ENCODE data around the gene AKR1B15. TPM values are rescaled to one million over a fixed set of nuclear protein-coding genes. Genes with fewer than 3 reads are reported as not detected.
"Not testable (repeated sequence)": the region's sequence is repeated elsewhere in the genome, so short reads cannot be mapped to it uniquely, and the experiment has no call there.

AKR1B15 gene
- total RNA-seq, 1 experiment from 2014 or later, result 1.6 TPM

DNA sequence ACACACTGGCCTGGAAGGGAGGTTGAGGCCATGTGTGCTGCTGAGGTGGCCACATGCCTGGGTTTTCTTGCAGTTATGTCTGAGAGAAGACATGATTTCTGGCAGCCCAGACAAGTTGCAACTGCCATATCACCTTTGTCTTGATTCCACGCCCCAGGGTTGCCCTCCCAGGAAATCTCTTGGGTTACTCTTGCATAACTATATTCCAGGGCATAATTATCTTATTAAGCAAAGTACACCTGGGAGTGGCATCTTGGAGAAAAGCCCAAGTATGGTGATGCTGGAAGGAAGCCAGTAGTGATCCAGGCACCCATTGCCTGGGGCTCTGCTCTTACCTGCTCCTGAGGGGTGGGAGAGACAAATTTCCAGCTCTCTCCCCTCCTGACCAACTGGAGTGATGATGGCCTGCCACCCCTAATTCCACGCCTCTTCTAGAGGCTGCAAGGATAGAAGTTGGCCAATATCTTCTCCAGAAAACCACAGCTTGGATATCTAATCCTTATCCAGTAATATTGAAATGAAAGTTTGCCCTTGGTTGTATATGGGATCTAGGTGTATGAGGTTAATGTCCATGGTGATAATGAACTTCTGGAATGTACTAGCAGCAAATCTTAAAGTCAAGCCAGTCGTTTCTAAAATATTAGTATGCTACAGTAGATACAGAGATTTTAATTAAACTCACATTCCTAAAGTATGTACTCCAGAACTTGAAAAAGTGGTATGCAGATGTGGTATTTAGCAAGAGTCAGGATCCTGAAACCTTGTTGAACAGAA is 16.5 kb upstream of the AKR1B15 start:
- DNase-seq (ENCODE audit: low read depth), result peak; percentile 33

DNA sequence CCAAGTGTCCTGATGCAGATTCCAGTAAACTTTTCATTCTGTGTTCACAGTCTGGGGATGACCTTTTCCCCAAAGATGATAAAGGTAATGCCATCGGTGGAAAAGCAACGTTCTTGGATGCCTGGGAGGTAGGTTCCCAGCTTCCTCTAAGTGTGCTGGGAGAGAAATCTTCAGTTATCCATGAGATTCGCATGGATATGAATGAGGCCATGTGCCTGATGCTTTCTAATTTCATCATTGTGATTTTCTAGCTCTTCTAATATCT is 16.0 kb upstream of the AKR1B15 start:
- no peak for DNase-seq (ENCODE audit: low read depth)

DNA sequence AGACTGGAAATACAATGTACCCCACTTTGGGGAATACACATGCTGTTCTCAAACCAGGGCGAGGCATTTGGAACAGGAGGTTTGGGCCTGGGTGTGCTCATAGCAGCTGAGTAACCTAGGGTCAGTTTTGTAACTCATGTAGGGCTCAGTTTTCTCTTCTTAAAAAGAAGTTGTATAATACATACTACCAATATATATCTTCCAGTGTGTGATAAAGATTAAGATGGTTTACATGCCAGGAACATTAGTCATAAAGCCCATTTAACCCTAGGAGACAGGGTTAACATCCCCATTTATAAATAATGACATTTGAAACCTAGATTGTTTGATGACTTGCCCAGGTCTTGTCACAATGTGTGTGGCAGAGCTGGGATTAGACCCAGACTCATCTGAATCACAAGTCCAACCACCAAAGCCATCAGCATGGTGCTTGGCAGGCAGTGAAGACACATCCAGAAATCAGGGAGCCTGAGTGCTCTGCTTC is 15.6 kb upstream of the AKR1B15 start:
- peak; percentile 88 for DNase-seq (ENCODE audit: low read depth)

DNA sequence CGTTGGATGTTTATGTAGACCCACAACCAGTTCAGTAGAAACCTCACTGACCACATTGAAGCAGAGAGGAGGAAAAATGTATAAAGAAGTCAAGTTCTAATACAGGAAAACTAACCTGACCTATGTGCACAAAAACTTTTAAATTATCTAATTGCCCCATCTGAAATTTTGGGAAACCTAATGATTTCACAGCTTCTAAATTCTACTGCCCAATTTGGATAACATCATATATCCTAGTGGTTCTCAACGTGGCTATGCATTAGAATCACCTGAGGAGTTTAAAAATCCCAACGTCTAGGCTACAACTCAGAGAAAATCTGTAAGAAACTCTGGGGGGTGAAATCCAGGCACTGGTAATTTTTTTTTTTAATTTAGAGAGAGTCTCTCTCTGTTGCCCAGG is 14.3 kb upstream of the AKR1B15 start:
- DNase-seq (ENCODE audit: low read depth), result no peak

DNA sequence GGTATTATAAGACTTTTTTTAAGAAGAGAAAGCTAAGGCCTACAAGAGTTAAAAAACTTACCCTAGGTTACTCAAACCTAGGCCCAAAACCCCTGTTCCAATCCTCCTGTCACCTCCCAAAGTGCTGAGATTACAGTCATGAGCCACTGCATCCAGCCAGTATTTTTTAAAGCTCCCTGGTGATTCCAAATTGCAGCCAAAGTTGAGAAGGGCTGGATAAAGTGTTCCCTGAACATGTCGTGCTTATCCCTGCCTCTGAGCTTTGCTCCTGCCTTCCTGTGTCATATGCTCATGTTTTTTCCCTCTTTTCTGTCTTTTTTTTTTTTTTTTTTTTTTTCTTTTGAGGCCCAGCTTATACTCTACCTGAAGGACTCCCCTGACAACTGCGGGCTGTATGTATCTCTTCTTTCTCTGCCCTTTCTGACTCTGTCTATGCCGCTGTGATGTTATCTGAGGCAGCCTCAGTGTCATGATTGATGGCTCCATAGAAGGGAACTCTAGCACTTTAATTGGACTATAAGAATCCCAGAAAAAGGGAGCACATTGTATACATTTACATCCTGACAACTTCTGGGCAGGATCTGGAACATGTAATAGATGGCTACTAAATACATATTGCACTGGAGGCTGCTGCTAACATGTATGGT is 13.5 kb upstream of the AKR1B15 start:
- DNase-seq (ENCODE audit: low read depth), result no peak

DNA sequence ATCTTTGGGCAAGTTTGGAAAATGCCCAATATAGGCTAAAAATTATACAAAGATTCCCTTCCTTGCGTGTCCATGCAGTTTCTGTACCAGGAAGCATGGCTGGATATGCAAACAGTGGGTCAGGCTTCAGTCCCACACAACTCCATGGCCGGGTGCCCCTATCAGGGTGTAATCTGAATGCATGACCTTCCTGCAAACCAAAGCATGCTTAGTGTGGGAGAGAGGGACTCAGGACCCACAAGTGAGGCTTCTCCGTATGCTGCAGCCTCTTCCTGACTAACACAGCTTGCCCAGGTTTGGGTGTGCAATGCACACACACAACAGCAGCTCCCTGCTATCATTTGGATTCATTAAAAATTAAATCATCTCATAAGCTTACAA is 13.0 kb upstream of the AKR1B15 start:
- no peak for DNase-seq (ENCODE audit: low read depth)

DNA sequence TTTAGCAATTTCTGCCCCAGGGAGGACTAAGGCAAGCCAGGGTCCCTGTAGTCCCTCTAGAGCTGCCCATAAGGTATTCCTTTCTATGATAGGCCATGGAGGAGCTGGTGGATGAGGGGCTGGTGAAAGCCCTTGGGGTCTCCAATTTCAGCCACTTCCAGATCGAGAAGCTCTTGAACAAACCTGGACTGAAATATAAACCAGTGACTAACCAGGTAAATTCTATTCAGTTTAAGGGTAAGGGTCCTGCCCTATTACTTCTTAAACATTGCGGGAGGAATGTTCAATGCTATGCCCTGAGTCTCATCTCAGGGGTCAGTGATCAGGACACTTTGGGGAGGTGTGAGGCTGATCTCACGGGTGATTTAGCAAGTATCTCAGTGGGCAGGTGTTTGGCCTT is 12.4 kb upstream of the AKR1B15 start:
- DNase-seq (ENCODE audit: low read depth), result not testable (repeated sequence)

DNA sequence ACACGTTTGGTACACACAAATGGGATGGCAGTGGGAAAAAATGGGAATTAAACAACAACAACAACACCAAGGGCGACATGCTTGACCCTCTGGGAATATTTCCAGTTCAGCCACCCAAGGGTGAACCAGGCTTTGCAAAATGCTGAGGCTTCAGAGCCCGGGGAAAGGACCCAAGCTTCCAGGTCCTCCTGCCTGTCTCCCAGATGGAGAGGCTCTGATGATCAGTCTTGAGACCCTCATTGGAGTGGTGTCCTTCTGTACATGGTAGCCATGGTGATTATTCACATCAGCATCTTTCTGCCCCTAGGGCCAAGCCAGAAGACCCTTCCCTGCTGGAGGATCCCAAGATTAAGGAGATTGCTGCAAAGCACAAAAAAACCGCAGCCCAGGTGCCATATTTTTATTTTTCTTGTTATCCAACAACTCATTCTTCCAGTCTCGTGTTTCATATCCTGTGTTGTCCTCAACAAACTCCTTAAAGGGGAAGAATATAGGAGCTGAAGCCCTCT is 11.6 kb upstream of the AKR1B15 start:
- not testable (repeated sequence) for DNase-seq (ENCODE audit: low read depth)

DNA sequence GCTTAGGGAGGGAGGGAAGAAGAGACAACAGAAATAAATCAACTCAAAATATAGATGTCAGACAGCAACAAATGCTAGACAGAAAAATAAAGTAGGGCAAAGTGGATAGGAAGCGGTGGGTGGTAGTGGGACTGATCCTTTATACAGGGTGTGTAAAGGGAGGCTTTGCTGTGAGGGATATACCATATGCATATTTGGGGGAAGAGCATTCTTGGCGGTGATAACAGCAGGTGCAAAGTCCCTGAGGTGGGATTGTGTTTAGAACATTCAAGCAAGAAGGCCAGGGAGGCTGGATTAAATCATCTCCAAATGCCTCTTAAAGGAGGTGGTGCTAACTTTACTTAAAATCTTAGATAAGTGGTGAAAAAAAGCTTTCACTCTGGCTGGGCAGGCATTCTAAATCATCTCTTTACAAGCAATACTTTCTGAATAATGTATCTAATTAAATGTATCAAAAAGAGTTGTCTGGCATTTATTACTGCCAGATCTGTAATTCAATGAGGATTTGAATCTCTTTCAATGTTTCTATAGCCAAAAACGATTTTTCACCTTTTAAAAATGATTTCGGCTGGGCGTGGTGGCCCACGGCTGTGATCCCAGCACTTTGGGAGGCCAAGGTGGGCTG is 9.4 kb upstream of the AKR1B15 start:
- no peak for DNase-seq (ENCODE audit: low read depth)

DNA sequence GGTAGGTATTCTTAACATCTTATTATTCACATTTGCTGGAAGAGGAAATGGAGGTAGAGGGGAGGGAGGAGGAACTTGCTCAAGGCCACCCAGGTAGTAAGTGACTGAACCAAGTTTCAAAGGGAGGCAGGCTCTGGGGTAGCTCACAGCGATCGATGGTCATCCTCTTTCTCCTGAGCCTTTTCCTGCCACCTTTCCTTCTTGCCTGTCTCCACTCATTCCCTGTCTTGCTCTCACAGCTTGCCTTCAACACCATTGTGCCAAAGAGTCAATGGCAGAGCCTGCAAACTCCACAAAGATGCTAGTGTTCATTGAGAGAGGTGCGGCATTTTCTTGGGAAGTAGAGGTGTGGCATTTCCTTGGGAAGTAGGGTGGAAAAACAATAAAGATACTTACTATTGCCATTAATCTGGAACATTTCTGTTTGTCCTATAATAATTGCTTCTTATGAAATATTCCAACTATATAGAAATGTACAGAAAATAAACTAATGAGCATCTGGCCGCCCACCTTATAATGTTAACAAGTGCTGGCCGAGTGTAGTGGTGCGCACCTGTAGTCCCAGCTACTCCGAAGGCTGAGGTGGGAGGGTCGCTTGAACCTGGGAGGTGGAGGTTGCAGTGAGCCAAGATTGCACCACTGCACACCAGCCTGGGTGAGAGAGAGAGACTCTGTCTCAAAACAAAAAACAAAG is 7.3 kb upstream of the AKR1B15 start:
- not testable (repeated sequence) for DNase-seq (ENCODE audit: low read depth)

DNA sequence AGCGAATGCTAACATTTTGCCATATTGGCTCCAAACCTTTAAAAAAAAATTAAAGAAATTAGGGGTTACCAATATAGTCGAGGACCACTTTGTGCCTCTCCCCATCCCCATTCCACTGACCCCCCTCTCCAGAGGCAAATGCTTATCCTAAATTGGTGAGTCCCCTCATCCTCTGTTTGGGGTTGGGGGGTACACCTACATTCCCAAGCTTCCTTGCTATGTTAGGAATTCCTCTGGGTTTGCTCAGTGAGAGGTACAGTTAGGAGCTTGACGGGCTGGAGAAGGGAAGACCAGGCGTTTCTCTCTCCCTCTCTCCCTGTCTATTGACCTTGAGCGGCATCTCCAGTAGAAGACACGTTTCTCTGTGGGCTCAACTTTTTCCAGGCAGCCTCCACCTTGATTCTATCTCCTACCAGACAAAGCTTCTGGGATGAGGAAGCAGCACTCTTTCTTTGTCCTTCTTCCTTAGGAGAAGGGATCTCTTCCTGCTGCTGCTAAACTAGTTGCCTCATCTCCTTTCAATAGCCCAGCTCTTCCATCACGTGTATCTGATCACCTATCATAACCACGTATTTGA is 6.6 kb upstream of the AKR1B15 start:
- no peak for DNase-seq (ENCODE audit: low read depth)

DNA sequence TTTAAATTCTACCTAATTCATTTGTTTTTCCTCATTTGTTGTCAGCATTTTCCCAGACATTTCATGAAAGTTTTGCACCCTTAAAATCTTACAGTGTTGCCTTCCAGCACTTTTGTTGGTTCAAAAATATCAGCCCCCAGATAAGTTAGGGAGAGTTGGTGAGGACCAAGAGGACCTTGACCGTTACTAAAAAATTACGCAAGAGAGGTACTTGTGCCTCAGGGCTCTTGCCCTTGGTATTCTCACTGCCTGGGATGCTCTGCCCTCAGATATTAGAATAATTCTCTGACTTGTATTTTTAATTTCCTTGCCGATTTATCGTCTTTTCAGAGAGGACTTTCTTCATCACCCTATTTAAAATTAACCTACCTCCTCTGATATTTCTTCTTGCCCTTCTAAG is 3.5 kb upstream of the AKR1B15 start:
- DNase-seq (ENCODE audit: low read depth), result no peak

DNA sequence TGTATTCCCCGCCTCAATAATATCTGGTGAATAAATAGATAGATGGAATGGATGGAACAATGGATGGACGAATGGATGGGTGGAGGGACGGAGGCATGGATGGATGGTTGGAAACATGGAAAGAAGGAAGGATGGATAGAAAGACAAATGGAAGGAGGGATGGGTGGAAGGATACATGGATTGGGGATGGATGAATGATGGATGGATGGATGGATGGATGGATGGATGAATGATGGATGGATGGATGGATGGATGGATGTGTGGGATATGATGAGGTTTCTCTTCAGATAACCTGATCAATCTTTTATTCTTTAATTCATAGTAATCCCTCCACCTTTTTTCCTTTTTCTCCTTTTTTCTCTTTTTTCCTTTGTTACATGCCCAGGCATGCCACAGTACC is 3.0 kb upstream of the AKR1B15 start:
- DNase-seq (ENCODE audit: low read depth), result no peak

DNA sequence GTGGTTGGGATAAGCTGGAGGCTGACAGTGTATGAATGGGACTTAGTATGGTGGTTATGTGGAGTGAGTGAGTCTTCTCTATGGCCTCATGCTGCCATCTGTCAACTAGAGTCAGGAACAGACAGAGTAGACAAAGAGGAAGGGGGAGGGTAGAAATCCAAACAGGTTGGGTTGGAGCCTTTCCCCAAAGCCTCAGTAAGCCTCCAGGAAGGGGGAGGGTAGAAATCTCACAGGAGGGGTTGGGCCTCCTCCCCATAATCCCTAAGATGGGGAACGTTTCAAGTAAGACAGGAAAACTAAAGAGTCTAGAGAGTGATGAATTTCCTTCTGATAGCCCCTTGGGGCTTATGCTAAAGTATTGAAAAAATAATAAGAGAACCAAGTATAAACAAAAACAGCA is 2.0 kb upstream of the AKR1B15 start:
- peak; percentile 66 for DNase-seq (ENCODE audit: low read depth)

DNA sequence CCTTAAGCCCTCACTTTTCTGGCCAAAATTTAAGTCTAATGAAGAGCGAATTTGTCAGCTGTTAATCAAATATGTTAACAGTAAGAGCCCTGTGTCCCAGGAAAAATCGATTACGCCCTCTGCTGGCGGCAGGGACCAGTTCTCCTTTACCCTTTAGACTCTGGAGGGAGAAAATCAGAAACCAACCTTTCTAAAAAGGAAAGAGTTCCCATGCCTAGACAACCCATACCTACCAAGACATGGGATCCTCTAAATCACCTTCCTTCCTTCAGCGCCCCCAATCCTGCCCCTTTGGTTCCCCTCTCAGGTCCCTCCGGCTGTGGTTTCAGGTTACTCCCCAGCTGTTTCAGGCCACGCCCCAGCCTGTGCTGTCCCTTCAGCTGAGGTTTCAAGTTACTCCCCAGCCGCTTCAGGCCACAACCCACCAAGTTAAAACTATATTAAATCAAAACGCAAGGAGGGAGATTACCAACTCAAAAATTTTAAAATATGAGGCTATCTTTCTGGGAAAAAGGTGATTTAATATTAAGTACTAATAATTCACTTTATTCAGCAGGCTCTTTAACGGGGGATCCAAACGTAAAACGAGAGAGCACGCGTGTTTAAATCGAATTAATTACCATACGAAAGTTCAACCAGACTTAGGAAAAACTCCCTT is 1.4 kb upstream of the AKR1B15 start:
- peak; percentile 84 for DNase-seq (ENCODE audit: low read depth)

DNA sequence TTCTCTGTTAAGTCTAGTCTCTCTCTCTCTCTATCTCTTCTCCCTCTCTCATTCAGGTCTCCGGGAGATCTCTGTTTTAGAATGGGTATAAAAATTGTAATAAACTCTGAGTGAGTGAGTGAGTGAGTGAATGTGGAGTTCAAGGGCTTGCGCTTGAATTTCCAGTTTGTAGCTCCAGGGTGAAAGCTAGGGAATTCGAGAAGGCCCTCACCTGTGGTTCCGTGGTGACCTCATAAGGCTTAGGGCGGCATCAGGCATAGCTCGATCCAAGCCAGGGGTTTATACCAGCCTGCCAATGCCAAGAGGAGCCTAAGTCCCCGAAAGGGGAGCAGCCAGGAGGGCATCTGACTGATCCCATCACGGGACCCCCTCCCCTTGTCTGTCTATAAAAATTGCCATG is 456 bp downstream of the AKR1B15 start:
- DNase-seq (ENCODE audit: low read depth), result no peak

DNA sequence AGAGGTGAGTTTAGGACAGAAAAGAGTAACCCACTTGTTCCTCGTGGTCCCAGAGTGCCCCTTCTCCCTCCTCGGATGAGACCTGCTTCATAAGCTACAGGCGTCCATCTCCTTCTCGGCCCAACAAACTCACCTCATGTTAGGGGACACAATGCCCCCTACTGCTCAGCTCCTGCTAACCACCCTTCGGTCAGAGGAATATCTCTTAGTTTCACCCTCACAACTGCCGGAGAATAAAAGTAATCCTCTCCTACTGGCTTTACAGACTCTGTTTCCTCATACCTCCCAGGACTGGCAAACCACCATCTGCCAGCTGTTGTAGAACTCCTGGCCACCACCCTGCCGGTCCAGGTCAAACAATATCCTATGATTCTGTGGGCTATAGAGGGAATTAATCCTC is 3.2 kb downstream of the AKR1B15 start:
- DNase-seq (ENCODE audit: low read depth), result peak; percentile 44

DNA sequence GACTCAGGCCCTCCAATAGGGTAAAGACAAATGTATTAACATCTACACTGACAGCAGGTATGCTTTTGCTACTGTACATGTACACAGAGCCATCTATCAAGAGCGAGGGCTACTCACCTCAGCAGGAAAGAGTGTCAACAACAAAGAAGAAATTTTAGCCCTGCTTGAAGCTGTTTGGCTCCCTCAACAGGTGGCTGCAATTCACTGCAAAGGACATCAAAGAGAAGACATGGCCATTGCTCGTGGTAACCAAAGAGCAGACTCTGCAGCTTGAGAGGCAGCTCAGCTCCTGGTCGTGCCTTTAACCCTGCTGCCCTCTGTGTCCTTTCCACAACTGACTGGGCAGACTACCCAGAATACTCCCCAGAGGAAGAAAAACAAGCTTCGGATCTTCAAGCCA is 5.1 kb downstream of the AKR1B15 start:
- DNase-seq (ENCODE audit: low read depth), result peak; percentile 44

DNA sequence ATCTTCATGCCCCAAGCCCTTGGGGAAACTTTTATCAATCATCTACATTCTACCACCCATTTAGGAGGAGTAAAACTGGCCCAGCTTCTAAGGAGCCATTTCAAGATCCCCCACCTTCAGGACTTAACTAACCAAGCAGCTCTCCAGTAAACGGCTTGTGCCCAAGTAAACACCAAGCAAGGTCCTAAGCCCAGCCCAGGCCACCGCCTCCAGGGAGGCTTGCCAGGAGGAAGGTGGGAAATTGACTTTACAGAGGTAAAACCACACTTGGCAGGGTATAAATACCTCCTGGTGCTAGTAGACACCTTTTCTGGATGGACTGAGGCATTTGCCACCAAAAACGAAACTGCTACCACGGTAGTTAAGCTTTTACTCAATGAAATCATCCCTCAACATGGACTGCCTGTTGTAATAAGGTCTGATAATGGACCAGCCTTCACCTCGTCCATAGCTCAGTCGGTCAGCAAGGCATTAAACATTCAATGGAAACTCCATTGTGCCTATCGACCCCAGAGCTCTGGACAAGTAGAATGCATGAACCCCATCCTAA is 5.6 kb downstream of the AKR1B15 start:
- DNase-seq (ENCODE audit: low read depth), result no peak

DNA sequence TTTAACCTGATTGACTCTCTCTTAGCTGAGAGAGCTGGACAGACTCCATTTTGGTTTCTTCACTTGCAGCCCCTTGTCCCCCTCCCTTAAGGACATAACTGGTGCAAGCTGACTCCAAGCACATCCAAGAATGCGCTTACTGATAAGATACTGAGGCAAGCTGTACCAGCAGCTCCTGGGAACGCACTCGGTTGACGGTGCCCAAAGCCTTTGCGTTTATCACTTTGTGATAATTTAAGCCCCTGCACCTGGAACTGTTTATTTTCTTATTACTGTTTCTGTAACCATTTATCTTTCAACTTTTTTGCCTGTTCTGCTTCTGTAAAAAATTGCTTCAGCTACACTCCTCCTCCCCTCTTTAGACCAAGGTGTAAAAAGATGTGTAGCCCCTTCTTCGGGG is 8.5 kb downstream of the AKR1B15 start:
- DNase-seq (ENCODE audit: low read depth), result no peak

DNA sequence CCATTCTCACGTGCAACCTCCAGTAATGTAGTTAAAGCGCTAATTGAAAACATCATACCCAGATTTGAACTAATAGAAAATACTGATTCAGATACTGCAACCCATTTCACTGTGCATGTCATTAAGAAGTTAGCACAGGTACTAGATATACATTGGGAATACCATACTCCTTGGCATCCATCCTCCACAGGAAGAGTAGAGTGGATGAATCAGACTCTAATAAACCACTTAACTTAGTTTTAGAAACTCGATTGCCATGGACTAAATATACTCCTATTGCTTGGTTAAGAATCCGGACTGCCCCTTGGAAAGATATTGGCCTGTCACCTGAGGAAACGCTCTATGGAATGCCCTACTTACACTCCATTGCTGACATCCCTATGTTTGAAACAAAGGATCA is 9.5 kb downstream of the AKR1B15 start:
- no peak for DNase-seq (ENCODE audit: low read depth)
